B cell (primary cell): ENCODE results near the gene TNF.

Experiments
- EZH2 ChIP-seq: IDR thresholded peaks from 2 replicates; pipeline ENCODE4 v1.6.1; 2012; ENCODE audit warnings: borderline replicate concordance, low read depth, mild to moderate bottlenecking, moderate library complexity, low read length; ENCODE audit not compliant: insufficient read depth, poor library complexity, severe bottlenecking
- TF ChIP-seq, protein P1 (sequence below): fragments of 200-600 bp; IDR thresholded peaks from one replicate; pipeline ENCODE4 v1.8.0; 2022; ENCODE audit warnings: antibody characterized with exemption, mild to moderate bottlenecking

DNA sequence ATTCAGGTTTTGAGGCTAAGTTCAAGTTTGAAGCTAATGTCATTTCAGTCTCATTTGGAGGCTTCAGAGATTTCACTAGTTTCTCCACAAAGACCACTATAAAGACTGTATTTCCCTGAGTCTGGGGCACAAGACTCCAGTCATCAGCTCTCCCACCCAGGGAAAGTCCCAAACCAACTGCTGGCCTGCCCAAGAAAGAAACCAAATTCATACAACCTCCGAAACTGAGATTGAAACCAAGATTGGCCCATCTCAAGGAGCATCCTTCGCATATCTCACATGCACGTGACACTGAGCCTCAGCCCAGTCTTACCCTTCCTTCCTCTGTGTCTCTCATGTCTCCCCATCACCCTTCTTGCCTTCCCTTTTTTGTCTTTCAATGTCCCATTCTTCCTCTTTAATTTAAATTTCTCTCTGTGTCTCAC is 6.8 kb upstream of the TNF start:
- TF ChIP-seq, protein P1, sequence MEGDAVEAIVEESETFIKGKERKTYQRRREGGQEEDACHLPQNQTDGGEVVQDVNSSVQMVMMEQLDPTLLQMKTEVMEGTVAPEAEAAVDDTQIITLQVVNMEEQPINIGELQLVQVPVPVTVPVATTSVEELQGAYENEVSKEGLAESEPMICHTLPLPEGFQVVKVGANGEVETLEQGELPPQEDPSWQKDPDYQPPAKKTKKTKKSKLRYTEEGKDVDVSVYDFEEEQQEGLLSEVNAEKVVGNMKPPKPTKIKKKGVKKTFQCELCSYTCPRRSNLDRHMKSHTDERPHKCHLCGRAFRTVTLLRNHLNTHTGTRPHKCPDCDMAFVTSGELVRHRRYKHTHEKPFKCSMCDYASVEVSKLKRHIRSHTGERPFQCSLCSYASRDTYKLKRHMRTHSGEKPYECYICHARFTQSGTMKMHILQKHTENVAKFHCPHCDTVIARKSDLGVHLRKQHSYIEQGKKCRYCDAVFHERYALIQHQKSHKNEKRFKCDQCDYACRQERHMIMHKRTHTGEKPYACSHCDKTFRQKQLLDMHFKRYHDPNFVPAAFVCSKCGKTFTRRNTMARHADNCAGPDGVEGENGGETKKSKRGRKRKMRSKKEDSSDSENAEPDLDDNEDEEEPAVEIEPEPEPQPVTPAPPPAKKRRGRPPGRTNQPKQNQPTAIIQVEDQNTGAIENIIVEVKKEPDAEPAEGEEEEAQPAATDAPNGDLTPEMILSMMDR, result no peak
- TF ChIP-seq EZH2, result no peak
